ENCODE results near the gene PDSS1. TPM values are rescaled to one million over a fixed set of nuclear protein-coding genes. Genes with fewer than 3 reads are reported as not detected.
"Not testable (repeated sequence)": the region's sequence is repeated elsewhere in the genome, so short reads cannot be mapped to it uniquely, and the experiment has no call there.

PDSS1 gene
- total RNA-seq, 5 donors from 2014 or later (not counting 1 experiment from before 2014, with no cell fraction given), result 2.1 to 6.2 (median 2.9) TPM

GRCh38 chr10:26779176-26779860 is 81.8 kb downstream of the PDSS1 start:
- 100% methylated on average over 3 of the region's 4 CpGs for WGBS (ENCODE audit: insufficient coverage)
- no peak for DNase-seq
- H3K27ac Mint-ChIP-seq, result peak overlapping the region in 1 of 2 donors; percentile 10
- no peaks in the 10 kb centered on the region for H3K27me3 Mint-ChIP-seq
- no peak overlapping the region for H3K4me3 Mint-ChIP-seq
- no peaks in the 10 kb centered on the region for H3K27me3 ChIP-seq (replicated peaks in 1 of 2; ENCODE audit: control insufficient read depth in 2 of 2, extremely low read depth in 1 of 2, insufficient read depth in 2 of 2, low read length in 1 of 2)
- ChIA-PET POLR2A (no interaction called here), CTCF (no interaction called here)
- H3K4me1 Mint-ChIP-seq, result peaks cover 88 to 91% (median 90%) of the 10 kb centered on the region in 3 donors
- no peaks in the 10 kb centered on the region for H3K9me3 Mint-ChIP-seq
- no peak overlapping the region for H3K4me3 ChIP-seq (ENCODE audit: control insufficient read depth in 1 of 2, extremely low read depth in 1 of 2, low read length in 1 of 2)
- no peaks in the 10 kb centered on the region for H3K9me3 ChIP-seq
- no peak overlapping the region for H3K27ac ChIP-seq (ENCODE audit: low read length)
- ATAC-seq (replicated peaks in 1 of 4), result no peak
- peaks cover 0 to 8% of the 10 kb centered on the region in 2 donors for H3K36me3 ChIP-seq (ENCODE audit: control insufficient read depth in 2 of 2, extremely low read depth in 1 of 2, insufficient read depth in 1 of 2, low read length in 1 of 2)
- peaks cover 7 to 35% of the 10 kb centered on the region in 2 experiments for H3K4me1 ChIP-seq (ENCODE audit: control insufficient read depth in 1 of 2, extremely low read depth in 1 of 2, insufficient read depth in 2 of 2, low read length in 2 of 2)
- peaks cover 20% of the 10 kb centered on the region for H3K36me3 Mint-ChIP-seq

- 96% methylated on average over 4 of the region's 8 CpGs for WGBS (ENCODE audit: insufficient coverage)
- peaks cover 7 to 35% of the 10 kb centered on the region in 2 experiments for H3K4me1 ChIP-seq (ENCODE audit: control insufficient read depth in 1 of 2, extremely low read depth in 1 of 2, insufficient read depth in 2 of 2, low read length in 2 of 2)
- H3K27ac Mint-ChIP-seq, result no peak overlapping the region
Observed at GRCh38 chr10:26780106-26780792, 82.7 kb downstream of the PDSS1 start.

GRCh38 chr10:26780793-26781601 is 83.5 kb downstream of the PDSS1 start:
- peaks cover 89 to 93% (median 90%) of the 10 kb centered on the region in 3 donors for H3K4me1 Mint-ChIP-seq
- ATAC-seq (replicated peaks in 1 of 4), result no peak
- H3K4me1 ChIP-seq (ENCODE audit: control insufficient read depth in 1 of 2, extremely low read depth in 1 of 2, insufficient read depth in 2 of 2, low read length in 2 of 2), result peaks cover 7 to 37% of the 10 kb centered on the region in 2 experiments
- no peaks in the 10 kb centered on the region for H3K9me3 ChIP-seq
- peaks cover 6 to 14% of the 10 kb centered on the region in 2 donors for H3K36me3 ChIP-seq (ENCODE audit: control insufficient read depth in 2 of 2, extremely low read depth in 1 of 2, insufficient read depth in 1 of 2, low read length in 1 of 2)
- 47% methylated on average over 3 of the region's 4 CpGs for WGBS (ENCODE audit: insufficient coverage)
- CTCF ChIA-PET, result interaction anchor here in 1 of 2 donors (1.2 kb wide), 1 partner anchor 101 kb away, joined by 4 read pairs; no protein-coding TSS in a partner anchor
- H3K27ac Mint-ChIP-seq, result peak overlapping the region; percentile 9 to 40
- H3K27me3 Mint-ChIP-seq, result no peaks in the 10 kb centered on the region
- no peaks in the 10 kb centered on the region for H3K27me3 ChIP-seq (replicated peaks in 1 of 2; ENCODE audit: control insufficient read depth in 2 of 2, extremely low read depth in 1 of 2, insufficient read depth in 2 of 2, low read length in 1 of 2)
- H3K27ac ChIP-seq (ENCODE audit: low read length), result no peak overlapping the region
- no peaks in the 10 kb centered on the region for H3K9me3 Mint-ChIP-seq
- POLR2A ChIA-PET, result interaction anchor here (0.5 to 0.6 kb wide), 2 partner anchors 15 to 23 kb away, joined by 3 to 7 read pairs; no protein-coding TSS in a partner anchor
- peaks cover 24% of the 10 kb centered on the region for H3K36me3 Mint-ChIP-seq
- peak in 1 of 35 experiments; percentile 10 for DNase-seq
- H3K4me3 ChIP-seq (ENCODE audit: control insufficient read depth in 1 of 2, extremely low read depth in 1 of 2, low read length in 1 of 2), result no peak overlapping the region
- H3K4me3 Mint-ChIP-seq, result no peak overlapping the region

More at GRCh38 chr10:26780106-26780792, 82.7 kb downstream of the PDSS1 start:
- DNase-seq (no peak), ATAC-seq (replicated peaks in 1 of 4) (no peak)
- peaks cover 90 to 94% (median 91%) of the 10 kb centered on the region in 3 donors for H3K4me1 Mint-ChIP-seq
- ChIA-PET POLR2A (no interaction called here), CTCF (interaction anchor here in 1 of 2 donors (1.2 kb wide), 1 partner anchor 102 kb away, joined by 4 read pairs; no protein-coding TSS in a partner anchor)
- Histone ChIP-seq H3K4me3 (ENCODE audit: control insufficient read depth in 1 of 2, extremely low read depth in 1 of 2, low read length in 1 of 2) (no peak overlapping the region), H3K27ac (ENCODE audit: low read length) (no peak overlapping the region), H3K9me3 (no peaks in the 10 kb centered on the region), H3K36me3 (ENCODE audit: control insufficient read depth in 2 of 2, extremely low read depth in 1 of 2, insufficient read depth in 1 of 2, low read length in 1 of 2) (peaks cover 0 to 10% of the 10 kb centered on the region in 2 donors), H3K27me3 (replicated peaks in 1 of 2; ENCODE audit: control insufficient read depth in 2 of 2, extremely low read depth in 1 of 2, insufficient read depth in 2 of 2, low read length in 1 of 2) (no peaks in the 10 kb centered on the region)
- no peaks in the 10 kb centered on the region for H3K27me3 Mint-ChIP-seq
- no peaks in the 10 kb centered on the region for H3K9me3 Mint-ChIP-seq
- peaks cover 23% of the 10 kb centered on the region for H3K36me3 Mint-ChIP-seq
- H3K4me3 Mint-ChIP-seq, result no peak overlapping the region

- Mint-ChIP-seq H3K27ac (no peak overlapping the region), H3K9me3 (no peaks in the 10 kb centered on the region), H3K4me1 (peaks cover 93 to 94% (median 93%) of the 10 kb centered on the region in 3 donors), H3K27me3 (no peaks in the 10 kb centered on the region), H3K36me3 (peaks cover 28% of the 10 kb centered on the region), H3K4me3 (no peak overlapping the region)
- Histone ChIP-seq H3K27ac (ENCODE audit: low read length) (no peak overlapping the region), H3K9me3 (no peaks in the 10 kb centered on the region), H3K27me3 (replicated peaks in 1 of 2; ENCODE audit: control insufficient read depth in 2 of 2, extremely low read depth in 1 of 2, insufficient read depth in 2 of 2, low read length in 1 of 2) (no peaks in the 10 kb centered on the region), H3K36me3 (ENCODE audit: control insufficient read depth in 2 of 2, extremely low read depth in 1 of 2, insufficient read depth in 1 of 2, low read length in 1 of 2) (peaks cover 8 to 12% of the 10 kb centered on the region in 2 donors), H3K4me1 (ENCODE audit: control insufficient read depth in 1 of 2, extremely low read depth in 1 of 2, insufficient read depth in 2 of 2, low read length in 2 of 2) (peaks cover 7 to 37% of the 10 kb centered on the region in 2 experiments), H3K4me3 (ENCODE audit: control insufficient read depth in 1 of 2, extremely low read depth in 1 of 2, low read length in 1 of 2) (no peak overlapping the region)
- DNase-seq (no peak), ATAC-seq (replicated peaks in 1 of 4) (no peak)
- 100% methylated on average over 1 of the region's 2 CpGs for WGBS (ENCODE audit: insufficient coverage)
- POLR2A ChIA-PET, result interaction anchor here in 1 of 2 donors (0.6 kb wide), 1 partner anchor 14 kb away, joined by 3 read pairs; no protein-coding TSS in a partner anchor
- CTCF ChIA-PET, result no interaction called here
Observed at GRCh38 chr10:26781797-26782196, 84.3 kb downstream of the PDSS1 start.

- Mint-ChIP-seq H3K27me3 (no peaks in the 10 kb centered on the region), H3K27ac (no peak overlapping the region), H3K9me3 (peaks cover 0 to 4% (median 0%) of the 10 kb centered on the region in 3 donors), H3K36me3 (peaks cover 50% of the 10 kb centered on the region), H3K4me3 (peak overlapping the region in 1 of 3 donors; percentile 14), H3K4me1 (peaks cover 73 to 85% (median 74%) of the 10 kb centered on the region in 3 donors)
- Histone ChIP-seq H3K9me3 (peaks cover 2% of the 10 kb centered on the region), H3K27ac (ENCODE audit: low read length) (no peak overlapping the region), H3K27me3 (replicated peaks in 1 of 2; ENCODE audit: control insufficient read depth in 2 of 2, extremely low read depth in 1 of 2, insufficient read depth in 2 of 2, low read length in 1 of 2) (no peaks in the 10 kb centered on the region), H3K4me1 (ENCODE audit: control insufficient read depth in 1 of 2, extremely low read depth in 1 of 2, insufficient read depth in 2 of 2, low read length in 2 of 2) (peaks cover 0 to 16% of the 10 kb centered on the region in 2 experiments), H3K4me3 (ENCODE audit: control insufficient read depth in 1 of 2, extremely low read depth in 1 of 2, low read length in 1 of 2) (no peak overlapping the region), H3K36me3 (ENCODE audit: control insufficient read depth in 2 of 2, extremely low read depth in 1 of 2, insufficient read depth in 1 of 2, low read length in 1 of 2) (peaks cover 8 to 14% of the 10 kb centered on the region in 2 donors)
- POLR2A ChIA-PET, result no interaction called here
- DNase-seq (no peak), ATAC-seq (replicated peaks in 1 of 4) (no peak)
- CTCF ChIA-PET, result interaction anchor here (0.5 to 0.6 kb wide), 4 partner anchors 58 to 1435 kb away, joined by 3 to 4 read pairs (median 3); no protein-coding TSS in a partner anchor
- 100% methylated on average over 3 of the region's 3 CpGs for WGBS (ENCODE audit: insufficient coverage)
Observed at GRCh38 chr10:26787362-26787761, 89.9 kb downstream of the PDSS1 start.

GRCh38 chr10:26789779-26790178 is 92.3 kb downstream of the PDSS1 start:
- H3K27ac ChIP-seq (ENCODE audit: low read length); POLR2A ChIA-PET; H3K4me1 ChIP-seq (ENCODE audit: control insufficient read depth in 1 of 2, extremely low read depth in 1 of 2, insufficient read depth in 2 of 2, low read length in 2 of 2); CTCF ChIA-PET; H3K9me3 ChIP-seq; H3K27me3 Mint-ChIP-seq; H3K4me3 Mint-ChIP-seq; H3K27me3 ChIP-seq (replicated peaks in 1 of 2; ENCODE audit: control insufficient read depth in 2 of 2, extremely low read depth in 1 of 2, insufficient read depth in 2 of 2, low read length in 1 of 2); H3K27ac Mint-ChIP-seq; H3K4me3 ChIP-seq (ENCODE audit: control insufficient read depth in 1 of 2, extremely low read depth in 1 of 2, low read length in 1 of 2); ATAC-seq (replicated peaks in 1 of 4); DNase-seq; H3K9me3 Mint-ChIP-seq: not testable (repeated sequence)
- WGBS (ENCODE audit: insufficient coverage), result no CpG with 5 or more reads among the region's 2 CpGs
- H3K36me3 ChIP-seq (ENCODE audit: control insufficient read depth in 2 of 2, extremely low read depth in 1 of 2, insufficient read depth in 1 of 2, low read length in 1 of 2), result peaks cover 8 to 14% of the 10 kb centered on the region in 2 donors
- H3K36me3 Mint-ChIP-seq, result peaks cover 50% of the 10 kb centered on the region
- peaks cover 65 to 79% (median 69%) of the 10 kb centered on the region in 3 donors for H3K4me1 Mint-ChIP-seq
